ENCODE data around the gene UBE2E2. TPM values are rescaled to one million over a fixed set of nuclear protein-coding genes. Genes with fewer than 3 reads are reported as not detected.

UBE2E2 gene
- total RNA-seq, 2 donors from 2014 or later = 1.2 to 7.6 TPM

GRCh38 chr3:23192816-23193215 is 10.3 kb upstream of the UBE2E2 start:
- H3K4me1 ChIP-seq = no peaks in the 10 kb centered on the region
- TF ChIP-seq, protein P1, sequence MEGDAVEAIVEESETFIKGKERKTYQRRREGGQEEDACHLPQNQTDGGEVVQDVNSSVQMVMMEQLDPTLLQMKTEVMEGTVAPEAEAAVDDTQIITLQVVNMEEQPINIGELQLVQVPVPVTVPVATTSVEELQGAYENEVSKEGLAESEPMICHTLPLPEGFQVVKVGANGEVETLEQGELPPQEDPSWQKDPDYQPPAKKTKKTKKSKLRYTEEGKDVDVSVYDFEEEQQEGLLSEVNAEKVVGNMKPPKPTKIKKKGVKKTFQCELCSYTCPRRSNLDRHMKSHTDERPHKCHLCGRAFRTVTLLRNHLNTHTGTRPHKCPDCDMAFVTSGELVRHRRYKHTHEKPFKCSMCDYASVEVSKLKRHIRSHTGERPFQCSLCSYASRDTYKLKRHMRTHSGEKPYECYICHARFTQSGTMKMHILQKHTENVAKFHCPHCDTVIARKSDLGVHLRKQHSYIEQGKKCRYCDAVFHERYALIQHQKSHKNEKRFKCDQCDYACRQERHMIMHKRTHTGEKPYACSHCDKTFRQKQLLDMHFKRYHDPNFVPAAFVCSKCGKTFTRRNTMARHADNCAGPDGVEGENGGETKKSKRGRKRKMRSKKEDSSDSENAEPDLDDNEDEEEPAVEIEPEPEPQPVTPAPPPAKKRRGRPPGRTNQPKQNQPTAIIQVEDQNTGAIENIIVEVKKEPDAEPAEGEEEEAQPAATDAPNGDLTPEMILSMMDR (IDR thresholded peaks at IDR 0.05) = no peak
- intact Hi-C loops (cut with DNase I) = no loop called here

DNA sequence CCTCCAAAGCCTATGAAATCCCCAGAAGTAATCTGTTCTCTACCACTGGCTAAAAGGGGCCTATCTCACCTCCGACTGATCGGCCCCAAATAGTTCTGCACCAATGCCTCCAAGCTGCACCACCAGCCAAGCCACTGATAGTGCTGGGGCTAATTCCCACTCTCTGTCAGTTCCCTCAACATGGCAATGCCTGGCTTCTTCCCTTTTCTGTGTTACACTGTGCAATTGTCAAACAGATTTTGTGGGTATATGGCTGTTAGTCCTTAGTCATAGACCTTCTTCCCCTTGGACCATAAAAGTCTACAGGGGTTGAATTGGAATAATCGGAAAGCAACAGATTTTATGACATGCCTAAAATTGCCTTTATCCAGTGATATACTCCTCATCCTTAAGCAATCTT is 9.3 kb upstream of the UBE2E2 start:
- Histone ChIP-seq H3K9me3 (no peaks in the 10 kb centered on the region), H3K27ac (no peak overlapping the region), H3K9ac (ENCODE audit: low read depth in 2 of 2, low read length in 2 of 2) (no peak overlapping the region), H3K36me3 (no peaks in the 10 kb centered on the region), H3K4me3 (no peak overlapping the region), H3K4me1 (no peaks in the 10 kb centered on the region), H3K27me3 (no peaks in the 10 kb centered on the region)
- TF ChIP-seq, protein P1 (IDR thresholded peaks at IDR 0.05) = no peak
- intact Hi-C loops (cut with DNase I) = no loop called here
- DNase-seq = no peak

More at GRCh38 chr3:23192816-23193215, 10.3 kb upstream of the UBE2E2 start:
- DNase-seq = no peak
- Histone ChIP-seq H3K9ac (ENCODE audit: low read depth in 2 of 2, low read length in 2 of 2) (no peak overlapping the region), H3K9me3 (no peaks in the 10 kb centered on the region), H3K27ac (no peak overlapping the region), H3K4me3 (no peak overlapping the region), H3K36me3 (no peaks in the 10 kb centered on the region), H3K27me3 (no peaks in the 10 kb centered on the region)

- intact Hi-C loops (cut with DNase I) = no loop called here
- DNase-seq = no peak
- peaks cover 2% of the 10 kb centered on the region for H3K27me3 ChIP-seq
- no peaks in the 10 kb centered on the region for H3K9me3 ChIP-seq
- no peak overlapping the region for H3K27ac ChIP-seq
- no peaks in the 10 kb centered on the region for H3K36me3 ChIP-seq
- H3K9ac ChIP-seq (ENCODE audit: low read depth in 2 of 2, low read length in 2 of 2) = no peak overlapping the region
- no peaks in the 10 kb centered on the region for H3K4me1 ChIP-seq
- no peak overlapping the region for H3K4me3 ChIP-seq
- TF ChIP-seq, protein P1 (IDR thresholded peaks at IDR 0.05) = no peak
These were observed 4.3 kb upstream of the UBE2E2 start for GRCh38 chr3:23198801-23199200.

DNA sequence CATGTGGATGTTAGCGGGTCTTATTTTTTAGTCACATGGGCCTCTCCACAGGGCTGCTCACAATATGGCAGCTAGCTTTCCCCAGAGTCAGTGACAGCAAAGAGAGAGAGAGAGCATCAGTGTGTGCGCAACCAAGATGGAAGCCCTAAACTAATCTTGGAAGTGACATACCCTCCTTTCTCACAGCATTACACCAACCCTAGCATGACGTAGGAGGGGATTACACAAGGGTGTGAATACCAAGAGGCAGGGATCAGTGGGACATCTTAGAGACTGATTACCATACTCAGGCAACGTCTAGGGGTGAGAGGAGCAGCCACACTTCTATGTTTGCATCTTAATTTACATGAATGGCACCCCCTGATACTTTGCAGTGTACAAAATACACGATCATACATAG is 3.5 kb upstream of the UBE2E2 start:
- Histone ChIP-seq H3K27ac (no peak overlapping the region), H3K27me3 (peaks cover 4% of the 10 kb centered on the region), H3K9me3 (no peaks in the 10 kb centered on the region), H3K4me3 (no peak overlapping the region), H3K4me1 (no peaks in the 10 kb centered on the region), H3K36me3 (no peaks in the 10 kb centered on the region), H3K9ac (ENCODE audit: low read depth in 2 of 2, low read length in 2 of 2) (no peak overlapping the region)
- TF ChIP-seq, protein P1 (IDR thresholded peaks at IDR 0.05) = no peak
- no peak for DNase-seq
- intact Hi-C loops (cut with DNase I) = no loop called here

- no peak overlapping the region for H3K9ac ChIP-seq (ENCODE audit: low read depth in 2 of 2, low read length in 2 of 2)
- intact Hi-C loops (cut with DNase I) = no loop called here
- H3K36me3 ChIP-seq = no peaks in the 10 kb centered on the region
- H3K27me3 ChIP-seq = peaks cover 4% of the 10 kb centered on the region
- TF ChIP-seq, protein P1 (IDR thresholded peaks at IDR 0.05) = no peak
- no peaks in the 10 kb centered on the region for H3K4me1 ChIP-seq
- DNase-seq = no peak
- H3K4me3 ChIP-seq = no peak overlapping the region
- H3K27ac ChIP-seq = no peak overlapping the region
- H3K9me3 ChIP-seq = no peaks in the 10 kb centered on the region
These were observed 1.8 kb upstream of the UBE2E2 start for GRCh38 chr3:23201154-23201838.
